Activated CD4-positive, alpha-beta T cell treated with anti-CD3 and anti-CD28 coated beads for 1 hour (primary cell): ENCODE measurements around the gene NSDHL.
"Not testable (repeated sequence)": the region's sequence is repeated elsewhere in the genome, so short reads cannot be mapped to it uniquely, and the experiment has no call there.

Experiments
- DNase-seq: peaks from one replicate; pipeline ENCODE4 v3.0.0-alpha.2; 2020

NSDHL gene

DNA sequence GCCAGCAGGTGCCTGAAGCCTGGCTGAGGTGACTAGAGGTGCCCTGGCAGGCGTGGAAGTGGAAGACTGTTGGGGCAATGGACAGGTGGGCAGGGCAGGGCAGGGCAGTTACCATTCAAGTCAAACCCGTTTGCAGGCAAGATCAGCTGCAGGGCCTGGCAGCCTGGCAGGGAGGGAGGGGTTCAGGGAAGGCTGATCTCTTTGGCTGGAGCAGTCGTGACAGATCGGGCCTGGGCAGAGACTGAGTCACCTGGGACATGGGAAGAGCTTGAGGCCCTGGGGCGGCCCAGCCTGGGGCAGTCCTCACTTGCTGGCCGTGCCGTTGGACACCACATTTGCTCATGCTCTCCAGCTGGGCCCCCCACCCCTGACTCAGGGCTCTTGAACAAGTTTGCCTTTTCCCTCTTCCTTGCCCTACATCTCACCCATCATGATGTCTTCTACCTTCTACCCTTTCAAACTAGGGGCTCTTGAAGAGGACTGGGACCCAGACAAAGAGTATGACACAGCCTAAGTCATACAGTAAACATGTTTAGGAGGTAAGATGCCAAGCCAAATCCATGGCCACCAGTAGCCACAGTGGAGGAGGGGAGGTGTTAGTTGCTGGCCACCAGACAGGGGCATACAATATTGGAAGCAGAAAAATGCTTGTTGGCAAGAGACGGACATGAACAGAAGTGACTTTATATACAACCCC is 65.0 kb downstream of the NSDHL start:
- no peak for DNase-seq

DNA sequence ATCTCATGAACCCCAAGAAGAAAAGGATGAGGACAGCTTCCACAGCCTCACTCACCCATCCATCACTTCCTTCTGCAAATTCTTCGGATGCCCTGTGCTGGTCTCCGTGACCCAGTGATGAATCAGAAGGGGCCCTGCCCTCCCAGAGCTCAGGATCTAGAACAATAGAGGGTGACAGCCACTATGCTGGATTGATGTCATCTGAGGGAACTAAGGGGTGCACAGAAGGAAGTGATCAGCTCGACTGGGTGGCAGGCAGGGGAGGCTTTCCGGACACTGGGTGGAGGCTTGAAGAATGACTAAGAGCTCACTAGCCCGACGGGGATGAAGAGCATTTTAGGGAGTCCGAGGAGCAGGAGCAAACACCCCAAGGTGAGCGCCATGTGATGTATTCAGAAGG is 65.6 kb downstream of the NSDHL start:
- DNase-seq = no peak

DNA sequence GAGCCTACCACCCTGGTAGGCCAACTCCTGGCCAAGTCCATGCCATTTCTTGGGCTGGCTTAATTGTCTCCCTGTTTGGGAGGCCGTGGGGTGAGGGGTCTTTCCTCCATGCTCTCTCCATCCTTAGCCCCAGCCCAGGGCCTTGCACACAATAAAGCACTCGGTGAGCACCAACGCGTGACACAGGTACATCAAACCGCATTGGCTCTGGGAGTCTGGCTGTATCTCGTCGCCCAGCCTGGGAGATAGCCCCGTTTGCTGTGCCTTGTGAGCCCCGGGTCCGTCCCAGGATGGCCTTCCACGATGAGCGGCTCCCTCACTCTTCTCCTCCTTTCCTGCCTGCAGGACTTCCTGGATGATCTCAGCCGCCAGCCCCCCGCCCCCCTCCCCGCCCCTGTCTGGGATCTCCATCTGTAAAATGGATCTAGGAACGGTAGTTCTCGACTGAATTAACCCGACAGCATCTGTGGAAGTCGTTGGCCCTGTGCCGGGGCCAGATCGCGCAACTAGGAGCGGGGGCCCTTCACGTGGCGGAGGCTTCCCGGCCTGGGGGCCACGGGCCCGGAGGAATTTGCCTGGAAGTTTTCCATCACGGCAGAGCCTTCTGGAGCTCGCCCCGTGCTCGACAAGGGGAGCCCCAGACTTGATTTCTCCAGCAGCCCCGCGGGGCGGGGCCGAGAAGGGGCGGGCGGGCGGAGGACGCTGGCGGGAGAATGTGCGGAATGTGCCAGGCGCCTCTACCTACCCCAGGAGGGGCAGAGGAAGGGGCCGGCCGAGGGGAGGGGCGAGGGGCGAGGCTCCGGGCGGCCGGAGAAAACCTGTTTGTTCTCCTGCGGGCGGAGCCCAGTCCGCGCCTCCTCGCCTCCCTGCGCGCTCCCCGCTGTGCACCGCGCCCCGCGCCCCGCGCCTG is 66.6 kb downstream of the NSDHL start, which contains the start of gene ZNF185:
ZNF185 (plus strand) TSS at position 846 of the 910 bp plus-strand sequence. CDS start 16,423 bp downstream, outside the sequence.
- DNase-seq = no peak

DNA sequence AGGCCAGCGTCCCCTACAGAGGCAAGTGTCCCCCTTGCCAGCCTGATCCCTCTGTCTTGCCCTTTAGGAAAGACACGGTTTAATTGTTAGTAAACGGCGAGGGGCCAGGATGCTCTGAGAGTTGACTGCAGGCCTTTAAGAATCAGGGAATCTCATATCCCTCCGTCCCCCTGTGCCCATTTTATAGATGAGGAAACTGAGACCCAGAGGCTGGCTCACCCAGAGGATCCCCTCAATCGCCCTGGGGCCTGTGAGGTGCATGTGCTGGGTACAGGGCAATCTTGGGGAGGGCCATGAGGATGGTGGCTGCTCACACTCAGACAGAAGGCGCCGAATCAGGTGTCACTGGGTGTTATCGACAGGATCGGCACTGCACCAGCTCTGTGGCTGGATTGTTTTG is 67.6 kb downstream of the NSDHL start:
- no peak for DNase-seq

DNA sequence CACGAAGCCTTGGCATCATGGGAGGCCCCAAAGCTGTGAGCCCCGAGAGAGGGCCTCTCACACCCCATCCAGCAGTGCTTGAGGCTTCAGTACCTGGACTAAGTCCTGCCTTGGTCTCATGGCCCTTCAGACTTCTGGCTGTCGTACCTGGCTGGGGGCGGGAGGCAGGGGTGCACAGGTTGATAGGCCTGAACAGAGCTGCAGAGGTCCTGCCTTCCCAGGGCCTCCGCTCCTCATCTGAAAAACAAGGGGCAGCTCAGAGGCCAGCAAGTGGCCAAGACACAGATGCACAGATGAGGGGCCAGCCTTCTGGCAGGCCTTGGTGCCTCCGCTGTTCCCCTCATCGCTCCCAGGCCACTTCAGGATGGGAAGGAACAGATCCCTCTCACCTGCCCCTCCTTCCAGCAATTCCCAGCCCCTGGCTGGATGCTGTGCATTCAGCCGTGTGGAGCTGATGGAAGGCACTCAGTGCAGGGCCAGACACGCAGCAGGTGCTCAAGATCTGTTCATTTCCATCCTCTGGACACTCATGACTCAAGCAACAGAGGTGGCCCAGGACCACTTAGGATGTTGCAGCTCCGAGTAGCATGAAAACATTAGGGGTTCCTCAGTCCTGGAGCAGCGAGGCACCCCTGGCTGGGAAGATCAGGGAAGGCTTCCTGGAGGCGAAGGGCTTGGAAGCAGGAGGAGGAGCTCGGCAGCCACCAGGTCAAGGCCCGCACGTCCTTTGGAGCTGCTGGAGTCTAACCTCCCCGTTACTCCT is 68.4 kb downstream of the NSDHL start:
- DNase-seq = no peak

DNA sequence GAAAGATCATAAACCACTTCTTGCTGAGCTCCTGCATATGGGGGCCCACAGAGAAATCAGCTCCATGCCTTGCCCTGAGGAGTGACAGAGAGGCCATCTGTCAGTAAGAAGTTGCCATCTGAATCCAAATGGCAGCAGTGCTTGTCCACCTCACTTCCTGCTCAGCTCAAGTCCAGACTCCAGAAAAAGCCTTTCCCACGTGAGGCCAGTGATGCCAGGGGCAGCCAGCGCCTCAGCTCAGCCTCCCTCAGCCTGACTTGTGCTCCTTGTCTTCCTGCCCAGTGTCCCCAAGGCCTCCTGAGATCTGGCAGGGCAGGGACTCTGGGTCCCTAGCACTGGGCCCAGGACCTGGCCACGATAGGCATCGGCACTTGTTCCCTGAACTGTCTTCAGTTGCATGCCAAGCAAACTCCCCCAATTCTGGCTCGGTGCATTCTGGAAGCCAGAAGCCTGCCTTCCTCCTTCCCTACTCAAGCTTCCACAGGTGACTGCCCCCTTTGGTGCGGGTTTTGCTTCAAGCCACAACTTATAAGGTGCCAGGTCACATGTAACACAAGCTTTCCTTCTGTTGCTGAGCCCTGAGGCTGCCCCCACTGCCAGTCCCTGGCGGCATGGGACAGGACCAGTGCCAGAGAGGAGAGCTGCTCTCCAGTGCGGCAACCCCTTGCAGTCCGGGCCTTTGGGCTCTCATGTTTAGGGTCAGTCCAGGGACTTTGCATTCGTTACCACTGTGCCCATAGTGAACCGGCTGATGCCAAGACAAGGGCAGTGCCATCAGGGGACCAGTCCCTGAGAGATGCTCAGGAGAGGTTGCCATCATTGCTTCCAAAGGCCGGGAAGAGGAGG is 69.2 kb downstream of the NSDHL start:
- DNase-seq = no peak

DNA sequence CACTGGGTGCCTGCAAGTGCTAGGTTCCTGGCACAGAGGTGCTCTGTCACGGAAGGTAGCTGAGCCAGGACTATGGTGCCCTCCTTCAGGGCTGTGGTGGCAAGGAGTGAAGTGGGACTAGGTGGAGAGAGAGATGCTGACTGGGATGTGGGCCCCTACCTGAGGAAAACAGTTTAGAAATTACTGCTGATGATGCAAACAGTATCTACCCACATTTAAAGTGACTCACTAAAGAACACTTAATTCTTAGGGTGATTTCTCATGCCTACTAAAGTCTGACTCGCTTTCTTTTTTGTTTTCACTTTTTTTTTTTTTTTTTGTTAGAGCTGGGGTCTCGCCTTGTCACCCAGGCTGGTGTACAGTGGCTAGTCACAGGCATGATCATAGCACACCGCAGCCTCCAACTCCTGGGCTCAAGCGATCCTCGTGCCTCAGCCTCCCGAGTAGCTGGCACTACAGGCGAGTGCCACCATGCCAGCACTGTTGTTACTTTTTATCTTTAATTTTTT is 70.1 kb downstream of the NSDHL start:
- DNase-seq = no peak

DNA sequence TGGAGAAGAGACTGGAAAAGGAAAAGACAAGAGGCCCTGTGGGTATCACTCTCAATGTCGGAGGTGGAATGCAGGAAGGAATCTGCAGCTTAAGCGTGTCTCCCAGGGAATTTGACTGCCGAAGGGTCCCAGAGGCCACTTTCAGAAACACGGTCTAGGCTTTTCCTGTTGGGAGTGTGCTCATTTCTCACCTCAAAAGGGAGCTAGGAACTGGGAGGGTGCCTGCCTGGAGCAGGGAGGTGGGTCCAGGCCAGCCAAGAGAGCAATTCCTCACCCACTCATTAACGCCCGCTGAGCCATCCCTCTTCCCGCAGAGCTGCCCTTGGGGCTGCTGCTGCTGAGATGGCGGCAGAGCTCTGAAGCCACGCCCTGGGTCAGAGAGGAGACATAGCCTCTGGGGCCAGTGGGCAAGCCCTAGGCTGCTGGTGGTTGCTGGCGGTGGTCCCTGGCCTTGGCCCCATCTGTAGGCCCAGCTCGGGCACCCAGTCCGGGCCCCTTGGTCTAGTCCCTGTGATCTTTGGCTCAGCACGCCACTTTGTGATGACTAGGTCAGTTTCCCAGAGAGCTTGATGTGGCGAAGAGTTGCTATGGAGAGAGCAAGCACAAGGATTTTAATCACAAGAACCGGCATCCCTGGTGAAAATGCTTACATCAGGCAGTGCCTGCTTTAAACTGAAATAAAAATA is 71.1 kb downstream of the NSDHL start:
- DNase-seq = no peak

DNA sequence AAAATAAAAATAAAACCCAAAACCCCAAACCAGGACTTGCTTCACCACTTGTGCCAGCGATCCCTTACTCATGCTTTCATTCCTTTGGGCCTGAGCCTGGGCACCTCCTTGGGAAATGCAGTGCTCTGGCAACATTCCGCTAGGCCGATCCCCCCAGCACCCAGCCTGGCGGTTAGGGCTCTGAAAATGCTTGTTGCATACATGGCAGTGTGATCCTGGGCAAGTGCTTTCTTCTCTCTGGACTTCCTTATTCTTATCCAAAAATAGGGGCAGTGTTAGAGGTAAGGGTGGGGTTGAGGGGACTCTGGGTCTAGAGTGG is 71.6 kb downstream of the NSDHL start:
- no peak for DNase-seq

DNA sequence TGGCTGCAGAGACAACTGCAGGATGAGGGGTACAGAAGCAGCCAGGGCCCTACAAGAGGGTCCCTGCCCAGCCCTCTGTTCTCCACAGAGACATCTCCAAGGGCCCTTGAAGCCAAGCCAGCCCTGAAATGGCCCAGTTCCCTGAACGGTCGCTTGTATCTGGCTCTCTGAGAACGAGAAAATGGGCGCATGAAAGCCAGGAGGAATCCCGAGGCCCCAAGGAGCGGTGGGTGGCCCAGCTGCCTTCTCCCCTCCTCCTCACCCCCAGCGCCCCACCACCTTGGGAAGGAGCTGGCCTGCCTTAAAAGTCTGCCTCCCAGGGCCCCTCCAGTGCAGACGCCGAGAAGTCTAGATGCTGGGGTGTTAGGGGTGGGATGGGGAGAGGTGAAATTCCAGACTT is 72.7 kb downstream of the NSDHL start:
- no peak for DNase-seq

DNA sequence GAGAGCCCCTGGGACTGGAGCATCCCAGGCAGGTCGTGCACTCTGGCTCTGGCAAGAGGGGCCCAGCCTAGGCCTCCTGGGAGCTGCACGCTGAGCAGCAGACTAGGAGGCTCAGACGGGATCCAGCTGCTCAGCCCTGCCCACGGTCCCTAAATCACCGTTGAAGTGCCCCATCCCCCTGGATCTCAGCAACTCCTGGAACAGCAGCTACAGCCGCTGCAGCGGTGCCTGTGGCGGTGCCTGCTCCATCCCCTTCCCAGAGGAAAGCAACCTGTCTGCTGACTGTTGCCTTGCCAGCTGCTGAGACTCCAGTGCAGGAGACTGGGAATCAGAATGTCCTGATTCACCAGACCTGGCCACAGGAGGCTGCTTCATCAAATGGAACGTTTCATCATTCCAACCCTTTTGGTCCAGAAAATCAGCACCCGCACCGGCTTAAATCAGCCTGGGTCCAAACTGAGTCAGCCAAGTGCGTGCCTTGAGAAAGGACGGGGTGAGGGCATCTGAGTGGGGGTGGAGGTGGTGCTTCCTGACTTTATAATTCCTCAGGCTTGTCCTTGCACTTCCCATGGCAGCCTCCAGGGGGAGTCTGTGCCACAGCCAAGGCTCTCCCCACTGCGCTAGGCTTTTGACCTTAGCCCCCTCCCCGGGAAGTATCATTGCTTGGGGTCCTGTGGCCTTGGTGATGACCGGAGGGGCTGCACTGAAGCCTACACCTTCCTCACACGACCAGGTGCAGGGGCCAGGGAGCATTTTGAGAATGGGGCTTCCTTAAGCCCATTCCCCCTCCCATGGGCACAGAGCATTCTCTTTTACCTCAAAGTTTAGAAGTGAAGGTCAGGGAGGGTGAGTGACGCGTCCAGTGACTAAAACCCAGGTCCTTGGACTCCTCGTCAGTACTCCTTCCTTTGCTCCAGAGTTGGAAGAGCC is 73.6 kb downstream of the NSDHL start:
- DNase-seq = no peak

DNA sequence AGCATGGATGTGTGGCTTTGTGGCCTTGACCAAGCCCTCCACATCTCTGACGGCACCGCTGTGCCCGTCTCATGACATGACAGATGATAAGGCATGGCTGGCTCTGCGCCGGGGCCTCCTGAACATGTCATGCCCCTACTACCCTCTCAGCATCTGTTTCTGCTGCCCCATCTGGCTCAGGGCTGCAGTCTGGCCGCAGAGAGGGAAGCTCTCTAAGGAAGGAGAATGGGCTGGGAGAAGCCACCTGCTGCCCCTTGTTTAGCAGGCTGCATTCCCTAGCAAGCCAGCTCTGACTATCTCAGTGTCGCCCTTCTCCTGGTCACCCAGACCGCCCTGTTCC is 74.2 kb downstream of the NSDHL start:
- no peak for DNase-seq

DNA sequence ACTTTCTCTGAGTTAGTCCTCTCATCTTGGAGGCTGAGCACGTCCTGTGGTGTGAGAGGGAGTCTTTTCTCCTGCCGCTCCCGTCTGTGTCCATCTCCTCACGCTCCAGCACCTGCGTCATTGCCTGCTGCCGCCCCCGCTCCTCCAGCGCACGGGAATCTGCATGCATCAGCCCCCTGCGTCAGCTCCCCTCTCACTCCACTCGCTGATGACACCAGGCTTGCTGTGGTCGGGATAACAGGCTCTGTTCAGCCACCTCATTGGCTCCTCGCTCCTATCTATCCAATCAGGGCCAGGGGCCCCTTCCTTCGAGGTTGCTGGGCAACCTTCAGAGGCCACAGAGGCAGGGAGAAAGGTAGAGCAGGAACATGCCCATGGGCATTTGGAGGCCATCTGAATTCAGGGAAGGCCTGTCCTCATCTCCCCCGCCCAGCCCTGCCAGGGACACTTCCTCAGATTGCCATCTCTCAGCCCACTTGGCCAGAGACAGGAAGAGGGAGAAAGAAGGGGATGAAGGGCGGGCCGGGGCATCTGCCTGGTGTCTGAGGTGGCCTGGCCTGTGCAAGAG is 76.3 kb downstream of the NSDHL start:
- no peak for DNase-seq

DNA sequence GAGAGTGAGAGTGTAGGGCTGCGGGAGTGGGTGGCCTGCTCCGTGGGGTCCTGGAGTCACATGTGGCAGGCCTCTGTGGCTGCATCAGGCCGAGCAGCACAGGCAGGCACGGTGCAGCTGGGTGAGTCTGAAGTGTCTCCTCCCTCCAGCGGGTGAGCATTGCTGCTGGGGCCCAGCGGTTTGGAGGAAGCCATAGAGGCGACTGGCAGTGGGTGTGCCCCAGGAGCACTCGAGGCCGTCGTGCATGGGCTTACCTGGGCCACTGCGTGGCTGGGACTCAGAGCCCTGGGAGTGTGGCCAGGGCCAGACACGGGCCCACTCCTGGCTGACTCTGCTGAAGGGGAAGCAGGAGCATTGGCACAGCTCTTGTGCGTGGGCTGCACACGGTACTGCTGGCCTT is 77.6 kb downstream of the NSDHL start:
- no peak for DNase-seq

DNA sequence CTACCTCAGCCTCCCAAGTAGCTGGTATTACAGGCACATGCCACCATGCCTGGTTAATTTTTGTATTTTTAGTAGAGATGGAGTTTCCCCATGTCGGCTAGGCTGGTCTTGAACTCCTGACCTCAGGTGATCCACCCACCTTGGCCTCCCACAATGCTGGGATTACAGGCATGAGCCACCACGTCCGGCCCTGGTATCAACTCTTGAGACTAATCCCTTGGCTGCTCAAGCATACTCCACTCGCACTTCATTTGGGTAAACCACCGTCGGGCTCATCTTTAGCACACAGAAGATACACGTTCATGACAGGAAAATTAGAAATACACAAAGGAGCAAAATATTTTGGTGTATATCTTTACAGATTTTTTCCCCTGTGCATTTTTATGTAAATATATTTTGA is 79.2 kb downstream of the NSDHL start:
- DNase-seq = not testable (repeated sequence)

DNA sequence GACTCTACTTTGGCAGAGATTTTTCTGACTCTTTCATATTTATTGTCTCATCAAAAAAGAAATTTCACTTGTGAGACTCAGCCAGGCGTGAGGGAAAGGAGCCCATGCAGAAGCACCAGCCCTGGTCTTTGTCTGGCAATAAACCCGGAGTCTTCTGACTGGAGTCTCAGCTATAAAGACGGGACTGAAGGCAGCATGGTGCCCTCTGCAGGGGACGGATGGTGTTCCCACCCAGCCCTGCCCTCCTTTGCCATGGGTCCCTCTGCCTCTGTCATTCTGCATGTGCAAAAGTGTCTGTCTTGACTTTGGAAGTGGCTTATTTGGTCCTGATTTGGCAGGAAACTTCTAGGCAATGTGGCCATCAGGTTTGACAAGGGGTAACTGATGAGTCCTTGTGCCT is 81.2 kb downstream of the NSDHL start:
- no peak for DNase-seq

DNA sequence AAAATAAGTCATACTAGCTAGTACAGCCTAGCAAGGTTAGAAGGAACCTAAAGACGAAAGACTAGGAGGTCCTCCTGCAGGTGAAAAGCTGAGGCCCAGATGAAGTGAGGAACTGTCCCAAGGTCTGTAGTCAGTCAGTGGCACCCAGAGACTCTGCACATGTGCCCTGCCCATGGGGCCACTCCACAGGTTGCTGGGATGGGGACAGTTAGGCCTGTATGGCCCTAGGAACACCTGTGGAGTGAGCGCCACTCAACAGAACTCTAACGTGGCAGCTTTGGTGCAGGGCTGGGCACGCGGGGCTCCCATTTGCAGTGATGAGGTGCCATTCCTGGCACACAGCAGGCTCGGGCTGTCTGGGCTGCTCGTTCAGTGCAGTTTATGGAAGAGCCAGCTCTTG is 81.8 kb downstream of the NSDHL start:
- DNase-seq = no peak

DNA sequence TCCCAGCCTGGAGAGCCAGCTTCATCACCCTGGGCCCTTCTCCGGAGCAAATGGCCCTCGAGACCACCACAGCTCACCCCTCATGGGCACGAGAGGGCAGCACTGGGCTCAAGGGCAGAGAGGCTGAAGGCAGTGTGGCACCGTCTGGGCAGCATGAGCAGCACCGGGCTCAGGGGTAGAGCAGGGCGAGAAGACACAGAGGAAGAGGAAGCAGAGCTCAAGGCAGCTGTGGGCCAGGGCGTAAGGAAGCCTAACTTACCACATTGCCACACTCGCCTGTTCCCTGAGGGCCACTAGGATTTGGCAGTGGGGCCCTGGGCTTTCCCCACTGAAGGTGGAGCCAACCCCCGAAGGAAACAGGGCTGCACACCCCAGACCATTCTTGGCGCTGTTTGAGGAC is 82.5 kb downstream of the NSDHL start:
- DNase-seq = no peak

DNA sequence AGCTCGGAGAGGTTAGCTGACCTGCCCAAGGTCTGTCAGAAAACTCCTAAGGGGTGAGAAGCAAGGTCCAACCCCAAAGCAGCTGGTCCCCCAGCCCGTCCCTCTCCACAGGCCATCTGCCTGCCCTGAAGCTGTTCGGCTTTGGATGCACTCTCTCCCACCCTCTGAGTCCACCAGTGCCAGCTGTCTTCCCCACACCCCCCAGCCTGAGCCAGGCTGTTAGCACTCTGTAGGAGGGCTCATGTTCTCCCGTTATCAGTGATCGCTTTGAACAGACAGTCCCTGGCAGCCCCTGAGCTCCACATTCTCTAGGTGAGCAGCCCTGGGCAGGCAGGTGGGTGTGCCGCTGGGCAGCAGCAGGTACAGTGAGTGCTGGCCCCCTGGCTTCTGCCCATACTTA is 83.0 kb downstream of the NSDHL start:
- no peak for DNase-seq

DNA sequence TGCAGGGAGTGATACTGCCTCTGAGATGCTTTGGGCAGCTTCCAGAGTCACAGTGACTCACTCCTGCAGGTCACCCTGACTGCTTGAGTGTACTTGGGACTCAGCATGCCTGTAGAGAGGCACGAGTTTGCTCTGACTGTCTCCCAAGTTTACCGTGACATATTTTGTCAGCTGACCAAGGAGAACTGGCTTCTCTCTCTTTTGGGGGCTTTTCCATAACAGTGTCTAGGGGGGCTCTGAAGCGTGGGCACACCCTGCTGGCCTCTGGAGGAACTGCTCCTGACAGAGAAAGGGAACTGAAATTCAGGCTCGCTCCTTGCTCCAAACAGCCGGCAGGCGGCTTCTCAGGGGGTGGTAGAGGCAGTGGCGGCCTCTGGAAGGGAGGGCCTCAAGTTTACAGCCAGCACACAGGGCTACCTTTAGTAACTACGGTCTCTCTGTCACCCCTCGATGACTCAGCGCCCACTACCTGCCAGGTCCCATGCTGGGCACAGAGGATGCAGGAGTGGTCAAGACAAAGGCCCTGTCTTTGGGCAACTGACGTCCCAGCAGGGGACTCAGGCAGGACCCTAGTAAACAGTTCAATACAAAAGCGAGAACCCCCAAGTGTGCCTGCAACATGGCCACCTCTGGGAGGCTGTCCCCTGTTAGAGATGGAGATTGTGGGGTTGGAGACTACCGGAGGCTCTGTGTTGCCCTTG is 84.8 kb downstream of the NSDHL start:
- DNase-seq = no peak
